Glomerular endothelial cell (primary cell): ENCODE data around the gene OCA2. TPM values are rescaled to one million over a fixed set of nuclear protein-coding genes. Genes with fewer than 3 reads are reported as not detected.

Experiments
- DNase-seq: peaks from one replicate; pipeline ENCODE4 v3.0.0-alpha.2; 2011; ENCODE audit warnings: low read depth, low spot score; ENCODE audit errors: extremely low read depth
- total RNA-seq: library from RNA; depleted of rRNA; stranded (reverse); fragments of >200 nt; gene quantifications from 2 replicates; pipeline ENCODE4 v1.2.3, GENCODE V29; 2015

OCA2 gene
- total RNA-seq, 1 donor from 2014 or later: not detected

- DNase-seq: no peak
Observed at GRCh38 chr15:27831384-27832236, 267.5 kb downstream of the OCA2 start.

GRCh38 chr15:27828746-27829145 is 270.4 kb downstream of the OCA2 start:
- no peak for DNase-seq

GRCh38 chr15:27826902-27827714 is 272.0 kb downstream of the OCA2 start:
- no peak for DNase-seq

GRCh38 chr15:27826411-27826810 is 272.7 kb downstream of the OCA2 start:
- no peak for DNase-seq

- no peak for DNase-seq
Observed at GRCh38 chr15:27824841-27825422, 274.2 kb downstream of the OCA2 start.

GRCh38 chr15:27821273-27821672 is 277.8 kb downstream of the OCA2 start:
- DNase-seq: no peak

GRCh38 chr15:27820722-27821121 is 278.4 kb downstream of the OCA2 start:
- no peak for DNase-seq

- no peak for DNase-seq
Observed at GRCh38 chr15:27820232-27820631, 278.9 kb downstream of the OCA2 start.

GRCh38 chr15:27817258-27817657 is 281.9 kb downstream of the OCA2 start:
- no peak for DNase-seq

GRCh38 chr15:27816790-27817189 is 282.3 kb downstream of the OCA2 start:
- DNase-seq: no peak

- no peak for DNase-seq
Observed at GRCh38 chr15:27815035-27815434, 284.1 kb downstream of the OCA2 start.

GRCh38 chr15:27813139-27813538 is 286.0 kb downstream of the OCA2 start:
- no peak for DNase-seq

GRCh38 chr15:27808182-27808581 is 290.9 kb downstream of the OCA2 start:
- no peak for DNase-seq

GRCh38 chr15:27807335-27807734 is 291.8 kb downstream of the OCA2 start:
- no peak for DNase-seq

GRCh38 chr15:27806396-27806795 is 292.7 kb downstream of the OCA2 start:
- no peak for DNase-seq

GRCh38 chr15:27805261-27806220 is 293.6 kb downstream of the OCA2 start:
- no peak for DNase-seq

GRCh38 chr15:27804569-27805260 is 294.4 kb downstream of the OCA2 start:
- DNase-seq: no peak

GRCh38 chr15:27798807-27799206 is 300.3 kb downstream of the OCA2 start:
- DNase-seq: no peak

GRCh38 chr15:27797765-27798164 is 301.4 kb downstream of the OCA2 start:
- no peak for DNase-seq
